Measurements from ENCODE around the gene LSAMP.

LSAMP gene

DNA sequence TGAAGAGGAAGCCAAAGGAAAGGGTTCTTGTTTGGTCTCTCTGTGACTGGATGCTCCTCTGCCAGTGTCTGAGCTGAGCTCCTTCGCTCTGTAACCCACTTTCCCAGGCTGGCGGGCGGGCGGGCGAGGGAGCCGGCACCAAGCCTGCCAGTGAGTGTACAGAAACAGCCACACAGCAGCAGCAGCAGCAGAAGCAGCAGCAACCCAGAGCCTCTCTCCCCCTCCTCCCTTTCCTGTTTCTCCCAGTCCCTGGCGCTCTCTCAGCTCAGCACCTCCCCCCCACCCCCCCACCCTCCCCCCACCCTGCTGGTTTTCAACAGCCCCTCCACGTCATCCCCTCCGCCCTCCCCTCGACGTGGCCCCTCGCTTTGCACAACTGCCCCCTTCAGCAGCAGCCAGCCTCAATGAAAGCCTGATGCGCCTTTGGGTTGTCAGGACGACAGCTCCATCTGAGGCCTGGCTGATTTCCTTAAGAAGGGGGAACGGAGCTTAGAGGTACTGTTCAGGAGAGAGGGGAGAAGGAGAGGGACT is at the start of gene LSAMP:
Gene LSAMP, minus strand, starts transcription at position 177 of the 531 bp plus-strand sequence.
- no peak for DNase-seq

DNA sequence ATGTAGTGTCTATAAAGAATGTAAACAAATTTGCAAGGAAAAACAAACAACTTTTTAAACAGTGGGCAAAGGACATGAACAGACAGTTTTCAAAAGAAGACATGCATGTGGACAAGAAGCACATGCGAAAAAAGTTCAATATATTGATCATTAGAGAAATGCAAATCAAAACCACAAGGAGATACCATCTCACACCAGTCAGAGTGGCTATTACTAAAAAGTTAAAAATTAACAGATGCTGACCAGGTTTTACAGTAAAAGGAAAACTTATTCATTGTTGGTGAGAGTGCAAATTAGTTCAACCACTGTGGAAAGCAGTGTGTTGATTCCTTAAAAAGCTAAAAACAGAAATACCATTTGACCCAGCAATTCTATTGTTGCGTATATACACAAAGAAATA is 47.1 kb upstream of the LSAMP start:
- no peak for DNase-seq

DNA sequence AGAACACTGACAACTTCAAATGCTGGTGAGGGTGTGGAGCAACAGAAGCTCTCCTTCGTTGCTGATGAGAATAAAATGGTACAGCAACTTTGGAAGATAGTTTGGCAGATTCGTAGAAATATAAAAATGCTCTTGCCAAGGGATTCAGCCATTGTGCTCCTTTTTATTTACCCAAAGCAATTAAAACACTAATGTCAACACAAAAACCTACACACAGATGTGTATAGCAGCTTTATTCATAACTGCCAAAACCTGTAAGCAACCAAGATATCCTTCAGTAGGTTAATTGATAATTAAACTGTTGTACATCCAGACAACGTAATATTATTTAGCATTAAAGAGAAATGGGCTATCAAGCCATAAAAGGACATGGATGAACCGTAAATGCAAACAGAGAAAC is 37.8 kb upstream of the LSAMP start:
- no peak for DNase-seq

DNA sequence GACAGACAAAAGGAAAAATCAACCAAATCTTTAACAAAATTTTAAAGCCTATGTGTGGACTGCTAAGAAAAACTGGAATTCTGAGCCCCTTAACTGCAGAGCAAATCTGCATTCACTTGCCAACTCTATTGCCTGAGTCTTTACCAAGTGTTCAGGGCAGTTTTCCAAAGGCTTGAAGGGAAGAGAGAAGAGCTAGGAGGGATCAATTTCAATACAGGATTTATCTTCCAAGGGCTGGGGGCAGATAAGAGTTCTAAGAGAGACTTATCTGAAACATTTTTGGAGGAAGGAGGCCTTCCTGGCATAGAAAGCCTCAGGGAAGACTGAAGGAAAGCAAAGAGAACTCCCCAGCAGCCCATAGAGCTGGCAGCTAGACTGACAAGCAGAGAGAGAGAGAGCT is 31.4 kb upstream of the LSAMP start:
- DNase-seq = no peak

DNA sequence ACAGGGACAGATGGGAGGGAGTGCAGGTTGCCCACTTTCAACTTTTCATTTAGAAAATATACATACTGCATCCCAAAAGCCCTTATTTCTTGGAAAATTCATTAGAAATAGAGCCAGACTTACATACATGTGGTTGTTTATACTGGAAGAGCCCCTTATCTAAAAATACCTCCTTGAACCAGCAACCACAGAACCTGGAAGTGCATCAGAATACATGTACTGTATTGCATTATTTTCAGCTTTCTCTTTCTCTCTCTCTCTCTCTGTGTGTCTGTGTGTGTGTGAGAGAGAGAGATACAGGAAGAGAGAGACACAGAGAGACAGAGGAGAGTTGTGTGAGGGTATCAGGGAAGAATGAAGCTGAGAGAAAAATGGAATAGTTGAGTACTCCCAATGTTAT is 29.5 kb upstream of the LSAMP start:
- no peak for DNase-seq

DNA sequence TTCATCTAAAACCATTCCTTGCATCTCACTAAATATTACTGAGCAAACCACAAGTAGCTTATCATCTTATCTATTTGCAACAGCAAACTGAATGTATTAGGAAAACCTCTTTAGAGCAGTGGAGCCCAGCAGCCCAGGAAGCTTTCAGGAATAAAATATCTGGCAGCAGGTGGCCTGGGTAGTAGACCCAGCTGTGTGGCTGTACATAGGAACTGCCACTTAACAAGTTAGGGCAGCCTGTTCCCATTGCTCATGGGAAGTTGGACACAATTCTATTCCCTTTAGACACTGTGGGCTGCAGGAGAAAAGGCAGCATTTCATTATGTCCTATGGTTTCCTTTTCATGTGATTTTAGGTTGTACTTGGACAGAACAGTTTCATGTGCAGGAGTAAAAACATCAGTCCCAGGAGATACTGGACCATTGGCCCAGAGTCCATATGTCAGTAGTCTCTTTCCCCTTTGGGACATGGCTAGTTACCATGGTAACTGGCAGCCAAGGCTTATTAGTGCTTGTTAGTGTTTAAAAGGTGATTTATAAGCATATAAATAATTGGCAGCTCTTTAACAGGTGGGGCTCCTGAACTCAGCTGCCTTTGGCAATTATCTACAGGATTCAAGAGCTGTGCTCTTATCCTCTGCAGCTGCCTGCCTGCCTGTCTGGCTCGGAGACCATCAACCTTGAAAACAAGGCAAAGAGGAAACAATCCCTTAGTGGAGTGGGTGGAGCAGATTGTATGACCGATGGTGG is 28.9 kb upstream of the LSAMP start:
- DNase-seq = no peak

DNA sequence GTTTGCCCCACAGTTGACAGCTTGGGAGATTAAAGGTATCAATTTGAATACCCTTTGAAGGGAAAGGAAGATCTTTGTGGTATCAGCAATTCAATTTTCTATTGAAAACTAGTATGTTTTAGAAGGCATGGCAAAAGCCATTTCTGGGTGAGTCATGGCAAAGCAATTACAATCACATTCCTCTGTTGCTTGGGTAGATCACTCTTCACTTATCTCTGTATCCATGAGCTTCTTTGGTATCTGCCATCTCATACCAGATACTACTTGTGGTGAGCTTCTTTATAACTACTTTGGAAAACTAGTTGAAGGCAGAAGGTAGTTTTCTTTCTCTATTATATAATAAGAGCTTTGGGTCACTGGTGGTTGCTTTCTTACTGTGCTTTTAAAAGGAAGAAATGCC is 28.3 kb upstream of the LSAMP start:
- DNase-seq = no peak

DNA sequence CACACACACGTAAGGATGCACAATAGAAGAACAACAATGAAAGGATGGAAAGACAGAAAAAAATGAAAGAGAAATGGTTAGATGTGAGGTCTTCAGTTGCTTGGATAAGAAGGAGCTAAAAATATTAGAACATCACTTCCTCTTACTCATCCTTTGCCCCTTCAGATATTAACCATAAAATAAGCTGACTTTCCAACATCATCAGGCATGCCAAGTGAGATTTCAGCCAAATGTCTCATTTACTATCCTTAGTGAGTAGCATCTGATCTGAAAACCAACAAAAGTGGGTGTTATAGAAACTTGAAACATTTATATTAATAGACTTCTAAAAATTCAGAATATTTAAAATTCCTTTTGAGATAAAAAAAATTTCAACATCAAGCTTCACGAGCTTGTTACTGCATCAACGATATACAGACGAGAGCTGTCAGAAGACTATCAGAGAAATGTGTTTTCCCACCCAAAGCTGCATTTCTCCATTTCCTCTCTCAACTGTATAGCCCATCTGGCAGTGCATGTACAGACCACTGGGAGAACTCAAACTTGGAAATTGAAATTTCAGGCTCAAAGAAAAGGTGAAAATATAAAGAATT is 25.4 kb upstream of the LSAMP start:
- no peak for DNase-seq

DNA sequence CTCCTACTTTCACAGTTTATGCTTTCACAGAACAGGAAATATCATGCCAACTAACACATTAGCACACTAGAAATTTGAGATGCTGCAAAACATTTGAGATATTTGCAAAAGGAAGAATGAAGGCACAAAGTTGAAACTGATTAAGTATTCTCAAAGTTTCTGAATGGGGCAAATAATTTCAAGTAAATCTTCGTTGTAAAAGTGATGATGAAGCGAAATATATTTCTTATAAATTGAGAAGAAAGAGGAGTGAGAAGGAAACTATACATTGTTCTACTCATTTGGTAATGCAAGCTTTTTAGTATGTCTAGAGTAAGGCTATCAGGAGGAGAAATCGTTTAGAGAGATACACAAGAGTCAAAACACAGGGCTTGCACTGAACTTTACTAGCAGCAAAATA is 24.3 kb upstream of the LSAMP start:
- no peak for DNase-seq

DNA sequence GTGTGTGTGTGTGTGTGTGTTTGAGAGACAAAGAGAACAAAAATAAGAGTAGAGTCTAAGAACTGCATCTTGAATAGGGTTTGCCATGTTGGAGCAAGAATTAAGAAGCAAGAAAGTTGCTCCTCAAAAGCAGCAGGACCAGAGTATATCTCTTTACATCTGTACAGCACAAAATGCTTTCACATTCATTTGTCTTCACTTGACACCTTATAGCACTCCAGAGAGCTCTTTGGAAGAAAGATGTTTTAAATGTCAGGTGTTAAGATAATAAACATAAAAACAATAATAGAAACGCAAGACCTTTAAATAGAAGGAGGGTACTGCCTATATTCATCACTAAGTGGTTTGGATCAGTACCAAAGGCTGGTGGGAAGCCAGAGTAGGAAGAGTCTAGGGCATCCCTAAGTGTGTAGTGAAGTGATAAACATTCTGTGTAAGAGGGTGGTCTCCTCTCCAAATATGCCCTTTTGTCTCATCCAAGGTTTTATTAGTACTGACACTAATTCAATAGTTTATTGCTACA is 19.1 kb upstream of the LSAMP start:
- DNase-seq = no peak

DNA sequence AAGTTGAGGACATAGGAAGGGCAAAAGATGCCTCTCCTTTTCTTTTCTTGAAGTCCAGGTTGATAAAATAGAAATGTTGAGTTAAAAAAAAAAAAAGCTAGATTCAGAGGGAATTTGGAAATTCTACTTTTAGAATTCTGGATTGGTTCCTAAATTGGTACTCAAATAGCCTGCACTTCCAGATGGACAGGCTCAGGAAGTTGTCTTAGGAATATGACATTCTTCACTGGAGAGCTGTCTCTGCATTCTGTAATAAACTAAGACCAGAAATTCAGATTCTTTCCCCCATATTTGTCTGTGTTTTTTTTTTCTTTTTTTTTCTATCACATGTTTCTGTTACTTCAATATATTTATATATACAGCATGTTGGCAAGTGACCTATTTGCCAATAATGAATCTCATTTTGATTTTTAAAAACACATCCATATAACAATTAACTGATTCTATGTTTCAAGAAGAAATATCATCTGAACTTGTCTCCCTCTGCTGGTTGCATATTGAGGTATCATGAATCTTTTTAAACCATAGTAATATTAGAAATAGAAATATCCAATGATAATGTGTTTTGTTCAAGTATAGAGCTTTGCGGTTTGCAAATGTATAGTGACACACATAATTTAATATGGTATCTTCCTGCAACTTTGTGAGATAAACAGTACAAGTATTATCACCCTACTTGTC is 8.5 kb upstream of the LSAMP start:
- DNase-seq = no peak

DNA sequence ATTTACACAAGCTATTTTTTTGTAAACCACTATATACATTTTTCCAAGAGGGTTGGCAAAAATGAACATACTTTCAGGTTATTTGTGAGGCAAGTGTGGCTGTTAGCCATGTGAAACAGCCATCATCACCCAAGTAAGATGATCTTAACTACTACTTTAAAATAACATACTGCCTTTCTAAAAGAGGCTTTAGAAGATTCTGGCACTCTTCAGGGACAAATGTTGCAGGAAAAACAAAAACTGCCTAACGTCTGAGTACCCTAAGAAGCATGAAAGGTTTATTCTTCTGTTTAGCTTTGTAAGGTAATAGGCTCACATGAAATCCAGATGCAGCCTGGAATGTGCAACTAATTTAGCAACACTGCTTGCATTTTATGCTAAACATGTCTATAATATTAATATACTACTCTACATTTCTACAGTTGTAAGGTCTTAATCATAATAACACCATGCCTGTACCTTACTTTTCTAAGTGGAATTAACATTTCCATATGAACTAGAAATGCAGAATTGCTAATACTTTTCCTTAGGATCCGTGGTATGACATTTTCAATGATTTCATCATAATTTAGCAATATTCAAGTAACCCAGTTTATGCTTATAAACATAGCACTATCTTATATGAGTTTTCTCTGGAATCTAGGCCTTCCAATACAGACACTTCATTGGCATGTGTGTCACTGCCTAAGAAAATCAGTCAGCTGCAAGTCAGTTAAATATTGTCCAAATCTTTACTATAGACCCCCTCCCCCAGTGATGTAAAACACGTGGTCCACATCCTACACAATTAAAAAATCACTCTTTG is 4.5 kb upstream of the LSAMP start:
- DNase-seq = no peak

DNA sequence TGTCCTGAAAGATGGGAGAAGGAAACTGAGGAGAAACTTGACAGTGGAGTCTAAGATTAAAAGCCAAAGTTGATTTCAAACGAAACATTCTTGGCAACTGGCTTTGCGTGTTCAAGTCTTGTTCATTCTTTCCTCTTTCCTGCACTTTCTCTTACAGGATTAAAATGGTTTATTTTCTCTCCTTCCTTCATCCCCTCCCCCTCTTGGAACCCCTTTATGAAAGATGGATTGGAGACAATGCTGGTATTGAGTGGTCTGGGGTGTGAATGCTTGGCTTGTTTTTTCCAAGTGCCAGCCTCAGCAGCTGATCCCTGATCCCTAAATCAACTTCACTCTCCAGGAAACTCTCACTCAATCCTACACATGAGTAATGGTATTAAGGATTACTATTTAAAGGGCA is 703 bp upstream of the LSAMP start:
- no peak for DNase-seq

DNA sequence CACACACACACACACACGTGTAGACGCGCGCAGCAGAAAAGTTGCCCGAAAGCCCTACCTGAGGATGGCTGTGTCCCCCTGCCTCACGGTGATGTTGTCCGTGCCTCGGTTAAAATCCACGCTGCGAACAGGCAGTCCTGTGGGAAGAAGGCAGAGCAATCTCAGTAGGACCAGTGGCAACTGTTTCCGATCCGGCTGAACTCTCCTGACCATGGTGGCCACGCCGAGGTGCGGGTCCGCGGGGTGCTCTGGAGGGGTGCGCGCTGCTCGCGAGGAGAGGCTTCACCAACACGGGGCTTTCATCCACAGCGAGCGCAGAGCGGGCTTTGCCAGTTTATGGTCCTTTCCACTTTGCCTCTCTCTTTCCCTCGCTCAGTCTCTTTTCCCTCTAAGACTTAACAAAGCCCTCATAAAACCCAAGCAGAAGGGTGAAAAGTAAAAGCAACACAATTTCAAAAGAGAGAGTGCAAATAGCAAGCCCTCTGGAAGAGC is 422 bp downstream of the LSAMP start:
- no peak for DNase-seq

DNA sequence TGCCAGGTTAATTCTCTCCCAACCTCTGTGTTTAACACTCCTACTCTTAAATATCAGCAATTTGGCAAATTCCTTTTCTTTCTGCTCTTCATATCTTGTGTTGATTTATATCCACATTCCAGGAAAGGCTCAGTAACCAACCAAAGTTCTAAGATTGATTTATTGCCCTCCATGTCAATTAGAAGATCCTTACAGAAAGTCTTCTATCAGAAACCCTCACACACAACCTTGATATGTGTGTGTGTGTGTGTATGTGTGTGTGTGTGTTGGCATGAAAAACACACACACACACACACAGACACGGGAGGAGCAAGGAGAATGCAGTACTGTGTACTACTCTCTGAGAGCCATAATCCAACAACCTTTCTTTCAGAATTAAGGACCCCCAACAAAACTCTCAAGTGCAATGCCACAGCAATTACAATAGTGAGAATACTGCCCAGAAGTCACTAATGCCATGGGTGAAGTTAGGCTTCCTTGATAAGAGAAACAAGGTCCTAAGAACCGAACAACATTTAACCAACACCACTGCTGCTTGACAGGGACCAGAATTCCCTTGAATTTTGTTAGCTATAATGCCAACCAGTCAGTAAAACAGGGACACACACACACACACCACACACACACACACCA is 1.1 kb downstream of the LSAMP start:
- no peak for DNase-seq

DNA sequence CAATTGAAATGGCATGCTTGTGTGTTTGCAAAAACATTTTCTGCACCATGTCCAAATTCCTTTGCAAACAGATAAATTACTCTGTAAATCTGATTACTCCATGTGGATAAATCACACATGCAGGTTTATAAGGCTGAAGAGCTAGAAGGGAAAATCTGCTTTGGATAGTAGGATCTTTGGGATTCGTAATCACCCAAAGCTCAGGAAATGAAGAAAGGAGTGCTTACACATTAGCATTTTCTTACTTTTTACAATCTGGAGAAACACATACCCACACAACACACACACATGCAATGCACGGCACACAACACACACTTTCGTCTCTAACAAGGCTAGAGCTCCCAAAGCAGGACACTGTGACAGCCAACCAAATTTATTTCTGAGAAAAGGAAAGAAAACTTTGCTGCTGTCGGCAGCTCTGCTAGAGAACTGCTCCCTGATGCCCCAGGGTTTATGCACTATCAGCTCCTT is 2.1 kb downstream of the LSAMP start:
- DNase-seq = no peak

DNA sequence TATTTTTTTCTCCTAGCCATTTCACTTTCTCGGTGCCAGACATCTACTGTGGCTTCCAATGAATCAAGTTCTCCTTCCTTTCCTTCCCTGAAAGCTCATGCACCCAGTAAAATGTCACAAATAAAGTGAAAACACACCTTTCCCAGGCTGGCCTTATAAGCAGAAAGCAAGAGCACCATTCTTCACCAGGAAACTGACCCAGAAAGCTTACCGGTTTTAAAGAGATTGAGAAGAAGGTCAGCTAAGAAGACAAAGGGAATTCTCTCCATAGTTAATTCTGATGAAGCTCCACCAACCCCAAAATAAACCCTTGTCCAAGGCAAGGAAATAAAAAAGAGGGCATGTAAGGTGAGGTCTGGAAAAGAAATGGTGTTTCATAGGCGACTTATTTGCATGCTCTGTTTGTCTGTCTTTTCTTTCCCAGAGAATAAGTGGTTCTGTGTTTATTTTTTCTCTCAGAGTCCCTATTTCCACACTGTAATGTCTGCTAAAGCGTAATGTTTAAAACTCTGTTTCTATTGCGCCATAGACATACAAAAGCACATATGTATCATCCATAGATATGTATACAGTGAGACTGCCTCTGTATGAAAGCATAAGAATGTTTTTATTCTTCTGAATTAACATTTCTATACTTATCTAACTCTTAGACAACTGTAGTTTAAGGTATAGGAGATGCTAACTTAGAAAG is 2.8 kb downstream of the LSAMP start:
- no peak for DNase-seq

DNA sequence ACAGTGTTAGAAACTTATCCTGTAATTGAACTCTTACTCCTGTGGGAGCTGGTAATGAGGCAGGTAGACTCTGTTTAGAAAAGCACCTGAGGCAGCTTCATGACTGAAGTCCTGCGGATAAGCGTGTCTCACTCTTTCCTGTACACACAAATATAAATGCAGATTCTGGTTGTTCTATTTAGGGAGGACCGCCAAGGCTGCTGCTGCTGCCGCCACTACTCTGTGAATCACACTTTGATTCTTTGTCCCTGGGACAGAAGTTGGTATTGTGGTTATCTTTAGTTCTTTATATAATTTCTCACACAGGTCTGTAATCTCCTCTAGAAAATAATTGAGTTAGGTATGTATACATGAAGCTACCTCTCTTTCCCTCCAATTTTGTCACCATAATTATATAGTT is 3.6 kb downstream of the LSAMP start:
- no peak for DNase-seq

DNA sequence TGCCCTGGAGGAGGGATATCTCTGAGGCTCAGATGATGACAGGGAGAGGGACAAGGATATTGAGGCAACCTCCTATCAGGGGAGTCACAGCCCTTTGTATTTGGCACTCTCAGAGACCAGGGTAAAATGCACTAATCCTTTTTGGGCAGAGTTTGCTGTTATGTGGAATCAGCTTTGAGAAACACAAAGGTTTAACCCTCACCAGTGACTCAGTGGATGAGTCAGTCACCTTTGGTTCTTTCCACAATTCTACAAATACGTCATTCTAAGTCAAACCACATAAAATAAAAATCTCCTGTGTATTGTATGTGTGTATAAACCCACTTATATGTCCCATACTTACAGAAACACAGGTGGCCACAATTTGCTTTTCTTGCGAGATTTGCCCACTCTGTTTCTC is 5.1 kb downstream of the LSAMP start:
- DNase-seq = no peak

DNA sequence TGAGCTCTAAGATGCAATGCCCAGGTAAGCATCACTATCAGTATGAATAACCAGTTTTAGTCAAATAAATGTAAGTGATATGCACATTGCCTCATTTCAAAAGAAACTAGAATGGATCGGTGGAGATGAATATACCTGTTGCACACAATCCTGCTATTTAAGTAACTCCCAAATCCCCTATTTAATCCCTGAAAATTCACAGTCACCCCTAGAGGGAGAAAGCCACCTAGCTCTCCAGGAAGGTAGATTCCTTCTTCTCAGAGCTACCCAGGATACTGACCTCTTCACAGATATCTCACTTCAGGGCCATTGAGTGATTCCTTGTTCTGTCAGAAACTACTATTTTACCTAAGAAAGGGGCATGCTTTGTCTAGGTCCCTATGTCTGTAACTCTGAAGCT is 11.7 kb downstream of the LSAMP start:
- no peak for DNase-seq

DNA sequence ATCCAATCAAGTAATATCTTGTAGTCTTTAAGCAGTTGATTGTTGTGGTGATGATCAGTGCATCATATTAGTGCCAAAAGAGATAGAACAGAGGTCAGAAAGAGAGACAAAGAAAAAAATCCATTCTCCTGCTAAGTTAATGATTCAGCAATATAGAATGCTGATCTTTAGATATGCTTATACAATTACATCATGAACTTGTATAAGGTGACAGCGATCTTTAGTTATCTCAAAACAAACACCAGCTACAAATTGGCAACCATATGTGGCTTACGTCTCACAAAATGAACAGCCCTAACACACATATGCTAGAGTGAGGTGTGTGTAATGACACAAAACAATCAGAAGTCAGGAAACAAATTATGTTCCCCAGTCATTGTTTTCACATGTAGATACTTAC is 12.5 kb downstream of the LSAMP start:
- no peak for DNase-seq

All from activated CD4-positive, alpha-beta T cell treated with anti-CD3 and anti-CD28 coated beads, Interleukin-2, amount 50 U/mL, for 1 hour (primary cell).